Mucosa of descending colon (tissue), 3 donors: ENCODE data around the gene GATD1. TPM values are rescaled to one million over a fixed set of nuclear protein-coding genes. Genes with fewer than 3 reads are reported as not detected.

Experiments used
- ATAC-seq: fragments of 200-7000 bp; cut with Tn5 transposase; one replicate; pipeline ENCODE4 v1.9.1; 2020; ENCODE audit warnings: mild to moderate bottlenecking, moderate library complexity
- DNase-seq, 3 donors: peaks; one replicate each; pipeline ENCODE4 v3.0.0-alpha.2; 2020
- H3K36me3 ChIP-seq: fragments of 200-600 bp; one replicate; pipeline ENCODE4 v1.8.0; 2021; ENCODE audit warnings: low read depth, mild to moderate bottlenecking
- H3K4me1 ChIP-seq: fragments of 200-600 bp; one replicate; pipeline ENCODE4 v1.8.0; 2021; ENCODE audit warnings: low read depth, mild to moderate bottlenecking
- H3K4me3 ChIP-seq: fragments of 200-600 bp; one replicate; pipeline ENCODE4 v1.8.0; 2021; ENCODE audit warnings: mild to moderate bottlenecking
- H3K9me3 ChIP-seq: fragments of 200-600 bp; one replicate; pipeline ENCODE4 v1.8.0; 2021; ENCODE audit warnings: mild to moderate bottlenecking
- CTCF ChIP-seq: fragments of 200-600 bp; IDR thresholded peaks from one replicate; pipeline ENCODE4 v1.8.0; 2022; ENCODE audit warnings: antibody characterized with exemption, mild to moderate bottlenecking
- intact Hi-C, 2 donors: fragments of 100-400 bp; cut with DNase I in 1 of 2; cut with micrococcal nuclease in 1 of 2; formaldehyde crosslinking; loops; one replicate each; pipeline versions ENCODE4 v1.11.0 to v1.11.1; 2022; cut with DNase I, micrococcal nuclease
- total RNA-seq, 3 donors: library from RNA; stranded (reverse); fragmentation: NEBNext Ultra II Directional in 2 of 3; extraction: Animal tissue kit (Norgen Biotek cat#: 25700) in 2 of 3; gene quantifications; one replicate each; pipeline versions ENCODE4 v1.2.1 to v1.2.4, GENCODE V29; 2021 to 2023
- donor health status: DM: no; HTN: no; CAD: no; lungs with moderate emphysema.
- donor health status: DM: no; HTN: no; CAD: no.
- donor health status: DM: no; HTN: yes; CAD: no.

Gene GATD1
- total RNA-seq, 3 donors from 2014 or later, result 51.9 to 58.8 (median 57.4) TPM

- H3K4me3 ChIP-seq, result no peak overlapping the region
- H3K4me1 ChIP-seq, result peaks cover 6% of the 10 kb centered on the region
- no peaks in the 10 kb centered on the region for H3K36me3 ChIP-seq
- no peak for ATAC-seq
- TF ChIP-seq CTCF, result no peak
- no peak for DNase-seq
- no peaks in the 10 kb centered on the region for H3K9me3 ChIP-seq
- intact Hi-C loops, result no loop called here
Measured at GRCh38 chr11:788009-788640, 10.8 kb upstream of the GATD1 start.

- Histone ChIP-seq H3K4me1 (peaks cover 6% of the 10 kb centered on the region), H3K4me3 (no peak overlapping the region), H3K9me3 (no peaks in the 10 kb centered on the region), H3K36me3 (no peaks in the 10 kb centered on the region)
- ATAC-seq (no peak), DNase-seq (no peak)
- TF ChIP-seq CTCF, result no peak
- intact Hi-C loops, result no loop called here
Measured at GRCh38 chr11:787084-787675, 9.9 kb upstream of the GATD1 start.

GRCh38 chr11:786235-787083 lies 9.2 kb upstream of the GATD1 start:
- TF ChIP-seq CTCF, result no peak
- no peak for ATAC-seq
- intact Hi-C loops, result no loop called here
- H3K4me1 ChIP-seq, result peaks cover 6% of the 10 kb centered on the region
- H3K4me3 ChIP-seq, result no peak overlapping the region
- no peak for DNase-seq
- H3K9me3 ChIP-seq, result no peaks in the 10 kb centered on the region
- H3K36me3 ChIP-seq, result no peaks in the 10 kb centered on the region

DNA sequence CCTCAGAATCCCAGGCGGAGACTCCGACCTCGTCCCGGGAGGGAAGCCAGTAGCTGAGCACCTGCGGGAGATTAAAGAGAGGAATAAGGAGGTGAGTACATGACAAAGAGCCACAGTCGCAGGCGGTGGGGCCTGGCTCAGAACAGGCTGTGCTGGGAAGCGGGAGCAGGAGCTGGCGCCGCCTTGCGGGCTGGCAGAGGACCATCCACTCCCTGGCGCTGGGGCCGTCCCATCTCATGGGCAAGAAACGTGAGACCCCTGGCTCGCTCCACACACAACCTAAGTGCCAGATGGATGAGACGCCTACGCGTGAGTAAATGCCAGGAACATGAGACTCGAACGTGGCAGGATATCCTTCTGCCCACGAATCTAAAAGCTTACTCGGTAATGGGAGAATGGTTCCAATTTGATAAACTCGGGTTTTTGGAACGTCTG lies 6.3 kb upstream of the GATD1 start:
- ATAC-seq (peak; percentile 92), DNase-seq (peak; percentile 81 to 86 (median 85))
- Histone ChIP-seq H3K9me3 (no peaks in the 10 kb centered on the region), H3K4me1 (peaks cover 7% of the 10 kb centered on the region), H3K4me3 (no peak overlapping the region), H3K36me3 (no peaks in the 10 kb centered on the region)
- intact Hi-C loops, result no loop called here
- TF ChIP-seq CTCF, result peak; percentile 61

DNA sequence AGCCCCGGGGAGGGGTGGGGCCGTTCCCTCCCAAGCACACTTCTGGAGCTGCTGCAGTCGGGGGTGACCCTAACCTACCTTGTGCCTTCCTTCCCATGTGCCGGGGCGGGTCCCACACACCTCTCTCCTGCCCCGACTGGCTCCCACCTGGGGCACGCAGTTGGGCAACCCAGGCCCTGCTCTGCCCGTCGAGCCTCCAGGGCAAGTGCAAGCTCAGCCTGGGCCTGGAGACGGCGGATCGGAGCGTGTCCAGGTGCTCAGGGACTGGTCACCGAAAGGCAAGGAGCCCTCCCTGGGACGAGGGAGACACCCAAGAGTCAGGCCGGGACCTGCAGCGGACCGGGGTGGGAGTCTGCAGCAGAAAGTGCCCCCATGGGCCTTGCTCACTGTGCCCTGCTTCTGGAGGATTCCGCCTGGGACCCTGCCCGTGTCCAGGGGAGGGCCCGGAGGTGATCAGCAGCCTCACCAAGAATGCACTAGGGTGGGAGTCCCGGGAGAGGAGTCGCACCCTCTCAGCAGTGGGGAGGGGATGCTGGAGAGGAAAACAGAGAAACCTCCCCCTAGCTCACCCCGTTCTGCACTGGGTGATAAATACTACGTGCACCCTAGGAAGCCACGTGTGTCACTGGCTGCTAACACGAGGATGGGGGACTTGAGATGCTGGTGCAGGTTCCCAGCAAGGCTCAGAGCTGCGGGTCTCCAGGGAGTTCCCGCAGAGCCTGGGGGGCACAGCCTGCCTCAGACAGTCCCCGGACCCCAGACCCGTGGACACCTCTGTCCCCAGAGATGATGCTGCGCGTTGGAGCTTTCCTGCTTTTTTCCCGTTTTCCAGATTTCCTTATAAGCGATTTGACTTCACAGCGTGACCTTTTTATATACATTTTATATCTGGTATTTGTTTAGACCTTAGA lies 5.2 kb upstream of the GATD1 start:
- H3K9me3 ChIP-seq, result no peaks in the 10 kb centered on the region
- DNase-seq (peak in 1 of 3 donors; percentile 48), ATAC-seq (no peak)
- no peak overlapping the region for H3K4me3 ChIP-seq
- TF ChIP-seq CTCF, result no peak
- no peaks in the 10 kb centered on the region for H3K36me3 ChIP-seq
- intact Hi-C loops, result no loop called here
- H3K4me1 ChIP-seq, result peaks cover 13% of the 10 kb centered on the region
